IPS-18a (cell line): ENCODE measurements around the gene SEC16A.

ENCODE experiments used
- H3K27ac ChIP-seq: one replicate; pipeline ENCODE4 v1.5.1; 2013; ENCODE audit warnings: low read length
- H3K27me3 ChIP-seq: one replicate; pipeline ENCODE4 v1.6.1; 2013; ENCODE audit warnings: mild to moderate bottlenecking, low read length; ENCODE audit not compliant: control insufficient read depth, insufficient read depth
- H3K36me3 ChIP-seq: one replicate; pipeline ENCODE4 v1.6.1; 2013; ENCODE audit warnings: low read depth, low read length; ENCODE audit not compliant: control insufficient read depth
- H3K4me1 ChIP-seq: one replicate; pipeline ENCODE4 v1.6.1; 2013; ENCODE audit warnings: low read depth, low read length; ENCODE audit not compliant: control insufficient read depth
- H3K4me3 ChIP-seq: one replicate; pipeline ENCODE4 v1.5.1; 2013; ENCODE audit warnings: low read length
- H3K9ac ChIP-seq: one replicate; pipeline ENCODE4 v1.6.1; 2013; ENCODE audit warnings: mild to moderate bottlenecking, low read length, moderate library complexity
- H3K9me3 ChIP-seq: one replicate; pipeline ENCODE4 v1.6.1; 2013; ENCODE audit warnings: low read depth, low read length; ENCODE audit not compliant: control insufficient read depth

The SEC16A gene

DNA sequence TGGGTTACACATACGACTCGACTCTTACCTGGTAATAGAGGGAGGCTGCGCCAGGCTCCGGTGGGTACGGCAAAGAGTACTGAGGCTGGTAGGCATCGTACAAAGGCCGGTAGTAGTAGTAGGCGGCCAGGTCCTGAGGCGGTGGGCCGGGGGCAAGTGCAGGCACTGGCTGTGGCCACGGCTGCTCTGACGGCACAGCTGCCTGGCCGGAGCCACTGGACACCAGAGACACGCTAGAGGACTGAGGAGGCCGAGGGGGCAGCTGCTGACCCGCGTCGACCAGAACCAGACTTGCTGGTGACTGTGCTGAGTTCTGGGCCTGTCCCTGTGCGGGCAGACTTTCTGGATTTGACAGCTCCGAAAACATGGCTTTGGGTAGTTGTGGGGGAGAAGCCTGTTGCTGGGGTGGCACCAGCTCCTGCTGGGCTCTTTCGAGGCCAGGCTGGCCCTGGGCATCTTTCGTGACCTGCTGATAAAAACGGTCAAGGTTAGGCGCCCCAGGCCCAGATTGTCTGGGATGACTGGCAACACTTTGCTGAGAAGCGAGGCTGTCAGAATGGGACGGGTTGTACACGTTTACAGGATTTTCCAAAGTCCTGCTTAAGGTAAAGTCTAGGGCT lies 8.7 kb downstream of the SEC16A start:
- peaks cover 86% of the 10 kb centered on the region for H3K36me3 ChIP-seq
- no peak overlapping the region for H3K27ac ChIP-seq
- H3K27me3 ChIP-seq: no peaks in the 10 kb centered on the region

DNA sequence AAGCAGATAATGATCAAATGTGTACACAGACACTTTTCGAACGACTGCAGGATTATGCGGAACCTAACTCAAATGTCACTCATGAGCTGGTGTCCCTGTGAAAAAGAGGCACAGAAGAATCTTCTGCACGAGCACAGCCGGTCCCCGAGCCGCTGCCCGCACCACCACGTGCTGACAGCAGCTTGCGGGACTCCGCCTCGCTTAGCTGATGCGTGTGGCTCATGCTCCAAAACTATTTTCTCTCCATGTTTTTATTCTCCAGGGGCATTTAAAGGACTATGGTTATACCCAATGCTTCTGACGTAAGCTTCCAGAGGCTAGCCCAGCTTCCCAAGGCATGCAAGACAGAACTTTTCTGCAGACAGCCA lies 9.5 kb downstream of the SEC16A start:
- no peaks in the 10 kb centered on the region for H3K9me3 ChIP-seq
- H3K4me1 ChIP-seq: no peaks in the 10 kb centered on the region
- H3K4me3 ChIP-seq: no peak overlapping the region
- no peaks in the 10 kb centered on the region for H3K27me3 ChIP-seq
- H3K36me3 ChIP-seq: peaks cover 94% of the 10 kb centered on the region
- H3K9ac ChIP-seq: no peak overlapping the region
- H3K27ac ChIP-seq: no peak overlapping the region

More for the DNA sequence above, 8.7 kb downstream of the SEC16A start:
- H3K4me1 ChIP-seq: no peaks in the 10 kb centered on the region
- H3K9me3 ChIP-seq: no peaks in the 10 kb centered on the region
- no peak overlapping the region for H3K4me3 ChIP-seq
- H3K9ac ChIP-seq: no peak overlapping the region

DNA sequence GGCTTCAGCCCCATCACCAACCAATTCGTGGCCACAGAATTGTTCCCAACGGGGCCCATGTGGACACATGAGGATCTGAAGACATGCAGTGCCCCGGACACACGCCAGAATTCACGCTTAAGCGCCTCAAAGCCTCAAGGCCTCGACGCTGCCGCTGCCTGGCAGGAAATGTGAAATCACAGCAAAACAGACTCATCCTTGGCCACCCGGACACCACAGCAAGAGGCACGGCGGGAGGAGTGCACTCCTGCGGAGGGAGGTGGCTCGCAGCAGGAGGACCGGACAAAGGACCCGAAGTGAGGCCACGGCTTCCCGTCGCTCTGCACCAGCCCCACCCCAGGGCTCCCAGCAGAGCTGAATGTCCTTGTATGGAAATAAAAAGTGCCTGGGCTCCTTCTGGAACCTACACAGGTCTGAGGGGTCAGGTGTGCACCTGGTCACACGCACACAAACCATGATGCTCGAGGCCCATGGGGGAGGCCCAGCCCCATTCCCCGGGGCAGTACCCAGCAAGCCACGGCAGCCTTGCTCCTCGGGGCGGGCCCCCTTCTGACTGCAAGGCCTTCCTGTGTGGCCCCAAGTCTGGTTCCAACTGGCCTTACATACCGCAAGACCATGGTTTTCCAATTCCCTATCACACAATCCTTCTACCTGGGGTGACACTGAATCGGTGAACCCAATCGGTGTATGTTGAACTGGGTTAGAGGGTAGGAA lies 10.0 kb downstream of the SEC16A start:
- no peaks in the 10 kb centered on the region for H3K4me1 ChIP-seq
- H3K27me3 ChIP-seq: no peaks in the 10 kb centered on the region
- H3K27ac ChIP-seq: no peak overlapping the region
- H3K9ac ChIP-seq: no peak overlapping the region
- no peaks in the 10 kb centered on the region for H3K9me3 ChIP-seq
- H3K4me3 ChIP-seq: no peak overlapping the region
- peaks cover 96% of the 10 kb centered on the region for H3K36me3 ChIP-seq

DNA sequence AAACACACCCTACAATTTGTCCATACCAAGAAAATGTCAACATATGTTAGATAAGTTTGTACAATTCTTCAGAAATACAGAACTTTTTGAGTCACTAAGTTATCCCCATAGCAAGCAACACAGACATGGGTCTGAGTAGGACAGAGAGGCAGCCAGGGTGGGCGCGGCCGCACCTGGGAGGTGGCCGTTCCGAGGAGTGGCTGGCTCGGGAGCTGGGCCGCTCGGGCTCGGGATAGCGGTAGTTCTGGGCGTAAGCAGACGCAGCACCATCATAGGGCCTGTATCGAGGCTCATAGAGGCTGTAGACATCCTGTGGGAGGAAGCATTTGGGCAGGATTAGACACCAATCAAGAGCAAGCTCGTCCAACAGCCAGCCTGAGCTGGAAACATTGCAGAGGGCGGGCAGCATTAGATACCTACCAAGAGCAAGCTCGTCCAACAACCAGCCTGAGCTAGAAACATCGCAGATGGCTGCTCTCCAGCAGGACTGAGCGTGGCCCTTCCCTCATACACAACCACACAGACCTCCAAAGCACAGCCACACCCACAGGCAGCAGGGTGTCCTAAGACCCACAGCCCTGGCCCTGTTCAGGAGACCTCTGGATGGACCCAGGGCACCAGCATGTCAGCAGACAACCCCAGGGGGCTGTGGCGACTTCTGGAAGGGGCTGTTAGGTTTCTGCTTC lies 10.9 kb downstream of the SEC16A start:
- Histone ChIP-seq H3K9me3 (no peaks in the 10 kb centered on the region), H3K27me3 (no peaks in the 10 kb centered on the region), H3K27ac (no peak overlapping the region), H3K4me1 (no peaks in the 10 kb centered on the region), H3K36me3 (peaks cover 96% of the 10 kb centered on the region), H3K9ac (no peak overlapping the region), H3K4me3 (no peak overlapping the region)

DNA sequence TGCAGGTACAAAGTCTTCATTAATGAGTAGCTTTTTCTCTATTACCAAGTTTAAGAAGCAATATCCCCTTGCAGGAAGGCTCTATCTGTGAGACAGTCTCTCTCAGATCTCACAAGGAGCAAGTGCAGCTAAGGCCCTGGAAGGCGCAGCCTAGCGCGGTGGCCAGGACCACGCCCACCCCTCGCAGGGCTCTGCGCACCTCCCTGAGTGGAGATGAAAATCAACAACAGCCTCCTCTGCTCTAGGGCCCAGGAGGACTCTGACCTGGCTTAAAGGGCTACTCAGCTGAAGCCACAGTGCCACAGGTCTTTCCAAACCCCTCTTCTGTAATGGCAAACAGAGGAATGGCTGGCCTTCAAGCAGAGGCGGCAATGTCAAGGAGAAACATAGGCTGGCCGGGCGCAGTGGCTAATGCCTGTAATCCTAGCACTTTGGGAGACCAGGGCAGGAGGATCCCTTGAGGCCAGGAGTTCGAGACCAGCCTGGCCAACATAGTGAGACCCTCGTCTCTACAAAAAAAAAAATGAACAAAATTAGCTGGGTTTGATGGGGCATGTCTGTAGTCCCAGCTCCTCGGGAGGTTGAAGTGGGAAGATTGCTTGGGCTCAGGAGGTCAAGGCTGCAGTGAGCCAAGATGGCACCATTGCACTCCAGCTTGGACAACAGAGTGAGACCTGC lies 11.9 kb downstream of the SEC16A start:
- peaks cover 96% of the 10 kb centered on the region for H3K36me3 ChIP-seq
- no peak overlapping the region for H3K4me3 ChIP-seq
- H3K9ac ChIP-seq: no peak overlapping the region
- no peaks in the 10 kb centered on the region for H3K9me3 ChIP-seq
- H3K4me1 ChIP-seq: no peaks in the 10 kb centered on the region
- H3K27ac ChIP-seq: no peak overlapping the region
- H3K27me3 ChIP-seq: no peaks in the 10 kb centered on the region

DNA sequence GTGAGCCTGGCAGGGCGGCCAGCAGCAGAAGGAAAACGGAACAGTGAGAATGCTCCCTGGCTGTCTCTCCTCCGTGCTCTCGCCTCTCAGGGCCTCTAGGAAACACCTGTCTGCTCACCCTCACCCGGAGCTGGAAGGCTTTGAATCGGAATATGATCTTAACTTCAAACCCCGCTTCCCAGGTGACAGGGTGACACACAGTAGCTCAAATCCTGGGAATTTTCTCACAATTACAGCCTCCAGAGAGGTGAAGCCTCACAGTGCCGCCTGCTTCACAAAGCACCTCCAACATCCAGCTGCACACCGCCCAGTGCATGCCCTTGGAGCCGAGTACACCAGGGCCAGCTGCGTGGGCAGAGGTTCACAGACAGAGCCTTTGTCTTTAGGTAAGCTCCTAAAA lies 12.5 kb downstream of the SEC16A start:
- Histone ChIP-seq H3K9ac (no peak overlapping the region), H3K27ac (no peak overlapping the region), H3K4me3 (no peak overlapping the region), H3K4me1 (no peaks in the 10 kb centered on the region), H3K27me3 (no peaks in the 10 kb centered on the region), H3K36me3 (peaks cover 96% of the 10 kb centered on the region), H3K9me3 (no peaks in the 10 kb centered on the region)

DNA sequence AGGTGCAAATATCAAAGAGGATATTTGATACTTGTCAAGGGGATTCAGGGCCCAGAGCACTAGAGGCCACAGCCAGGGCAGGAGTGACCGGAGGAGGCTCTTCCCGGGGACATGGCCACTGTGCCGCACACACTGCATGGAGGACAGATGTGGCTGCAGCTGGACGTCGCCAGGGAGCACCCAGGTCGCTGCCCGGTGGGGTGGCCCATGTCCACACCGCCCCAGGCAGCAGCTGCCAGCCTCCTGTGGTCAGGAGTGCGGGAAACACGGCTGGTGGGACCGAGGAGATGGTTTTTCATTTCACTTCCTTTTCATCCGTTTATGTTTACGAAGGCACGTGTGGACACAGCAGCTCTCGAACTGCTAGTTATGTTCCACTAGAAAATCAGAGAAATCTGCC lies 15.1 kb downstream of the SEC16A start:
- H3K4me1 ChIP-seq: no peaks in the 10 kb centered on the region
- no peaks in the 10 kb centered on the region for H3K9me3 ChIP-seq
- no peak overlapping the region for H3K9ac ChIP-seq
- no peaks in the 10 kb centered on the region for H3K27me3 ChIP-seq
- no peak overlapping the region for H3K27ac ChIP-seq
- no peak overlapping the region for H3K4me3 ChIP-seq
- H3K36me3 ChIP-seq: peaks cover 96% of the 10 kb centered on the region

DNA sequence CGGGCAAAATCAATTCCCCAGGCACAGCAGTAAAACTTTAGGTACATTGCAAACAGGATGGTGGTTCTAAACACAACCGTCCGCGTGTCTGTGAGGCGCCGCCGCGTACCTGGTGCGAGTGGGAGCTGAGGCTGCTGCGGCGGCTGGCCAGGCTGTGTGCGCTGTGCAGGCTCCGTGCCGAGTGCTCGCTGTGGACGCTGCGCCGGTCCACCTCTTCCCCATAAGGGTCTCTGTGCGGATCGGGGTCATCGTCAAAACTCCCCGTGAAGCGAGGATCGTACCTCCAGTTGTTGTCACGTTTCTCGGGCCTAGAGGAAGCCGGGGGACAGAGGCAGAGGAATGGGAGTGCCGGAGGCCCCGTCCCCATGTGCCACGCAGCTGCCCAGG lies 16.7 kb downstream of the SEC16A start:
- no peaks in the 10 kb centered on the region for H3K27me3 ChIP-seq
- H3K27ac ChIP-seq: no peak overlapping the region
- no peaks in the 10 kb centered on the region for H3K4me1 ChIP-seq
- H3K9me3 ChIP-seq: no peaks in the 10 kb centered on the region
- no peak overlapping the region for H3K9ac ChIP-seq
- peaks cover 94% of the 10 kb centered on the region for H3K36me3 ChIP-seq
- no peak overlapping the region for H3K4me3 ChIP-seq

DNA sequence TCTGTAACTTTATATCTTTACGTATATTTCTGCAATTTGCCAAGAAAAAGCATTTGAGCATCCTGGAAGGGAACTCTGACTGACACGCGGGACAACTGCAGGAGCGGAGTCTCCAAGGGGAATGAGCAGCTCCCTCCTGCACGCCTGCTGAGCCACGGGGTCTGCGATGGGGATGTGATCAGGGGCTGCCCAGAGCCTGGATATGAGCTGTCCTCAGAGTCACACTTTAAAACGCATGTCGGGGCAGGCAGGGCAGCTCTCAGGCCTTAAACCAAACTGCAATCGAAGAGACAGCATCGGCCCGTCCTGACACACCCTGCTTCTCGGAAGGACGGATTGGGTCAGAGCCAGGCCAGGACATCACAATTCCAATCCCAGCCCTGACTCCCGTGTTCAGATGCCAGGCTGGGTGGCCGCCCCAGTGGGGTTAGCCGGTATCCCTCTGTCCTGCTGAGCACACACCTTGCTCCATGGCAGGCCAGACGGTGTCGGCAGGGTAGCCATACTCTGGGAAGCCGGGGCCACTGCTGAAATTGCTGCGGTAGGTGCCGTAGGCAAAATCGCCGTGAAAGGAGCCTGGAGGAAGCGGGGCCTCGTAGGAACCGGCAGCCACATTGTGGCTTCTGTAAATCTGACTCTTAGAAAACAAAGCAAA lies 17.2 kb downstream of the SEC16A start:
- Histone ChIP-seq H3K9ac (no peak overlapping the region), H3K4me3 (no peak overlapping the region), H3K36me3 (peaks cover 94% of the 10 kb centered on the region)

DNA sequence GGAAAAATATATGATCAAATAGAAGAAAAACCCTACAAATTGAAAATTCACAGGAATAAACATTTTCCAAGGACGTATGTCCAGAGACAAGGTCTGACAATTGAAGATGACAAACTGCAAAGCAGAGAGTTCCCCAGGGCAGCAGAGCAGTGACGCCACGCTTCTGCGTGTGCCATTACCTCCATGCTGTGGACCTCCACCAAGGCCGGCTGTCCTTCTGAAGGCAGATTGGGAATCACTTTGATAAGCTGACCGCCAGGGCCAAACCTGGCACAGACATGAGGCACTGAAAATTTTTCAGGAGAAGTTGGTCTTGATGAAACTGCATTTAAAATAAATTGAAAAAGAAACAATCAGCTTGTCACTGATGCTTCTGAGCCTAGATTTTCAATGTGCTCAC lies 18.6 kb downstream of the SEC16A start:
- Histone ChIP-seq H3K4me1 (no peaks in the 10 kb centered on the region), H3K27me3 (no peaks in the 10 kb centered on the region), H3K9me3 (no peaks in the 10 kb centered on the region), H3K9ac (no peak overlapping the region), H3K27ac (no peak overlapping the region), H3K36me3 (peaks cover 93% of the 10 kb centered on the region), H3K4me3 (no peak overlapping the region)

More for the DNA sequence above, 17.2 kb downstream of the SEC16A start:
- Histone ChIP-seq H3K9me3 (no peaks in the 10 kb centered on the region), H3K27me3 (no peaks in the 10 kb centered on the region), H3K27ac (no peak overlapping the region), H3K4me1 (no peaks in the 10 kb centered on the region)

DNA sequence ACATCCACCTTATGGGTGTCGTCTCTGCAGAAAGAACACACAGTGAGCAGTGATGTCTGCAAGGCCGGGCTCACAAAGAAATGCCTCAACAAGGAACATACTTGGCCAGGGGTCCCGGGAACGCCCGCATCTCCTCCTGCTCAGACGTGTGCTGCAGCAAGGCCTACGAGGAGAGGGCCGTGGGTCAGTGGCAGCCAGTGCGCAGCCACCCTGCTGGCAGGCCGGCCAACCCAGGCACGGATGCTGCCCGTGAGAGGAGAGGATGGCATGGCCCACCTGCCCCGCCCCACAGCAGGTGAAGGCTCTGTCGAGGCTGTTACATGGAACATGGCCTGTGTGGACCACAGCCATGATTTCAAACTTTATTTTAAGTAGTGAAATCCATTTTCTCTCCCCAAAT lies 19.3 kb downstream of the SEC16A start:
- Histone ChIP-seq H3K4me3 (no peak overlapping the region), H3K9me3 (no peaks in the 10 kb centered on the region), H3K9ac (no peak overlapping the region), H3K36me3 (peaks cover 93% of the 10 kb centered on the region), H3K27me3 (no peaks in the 10 kb centered on the region), H3K27ac (no peak overlapping the region), H3K4me1 (no peaks in the 10 kb centered on the region)
